ENCODE results near the gene PACRG. TPM values are rescaled to one million over a fixed set of nuclear protein-coding genes. Genes with fewer than 3 reads are reported as not detected.

PACRG gene
- polyA plus RNA-seq, 2 of the 4 experiments (the other 2 are of a cell fraction), result 0.14 to 0.30 TPM

- CTCF ChIA-PET, result interaction anchor here (0.6 kb wide), 1 partner anchor 201 kb away, joined by 3 read pairs; no protein-coding TSS in a partner anchor
Observed at GRCh38 chr6:162899148-162899547, 171.4 kb downstream of the PACRG start.

GRCh38 chr6:162900503-162900902, 172.7 kb downstream of the PACRG start:
- CTCF ChIA-PET, result no interaction called here
- no peak for ATAC-seq
- FAIRE-seq, result no peak

More at GRCh38 chr6:162899148-162899547, 171.4 kb downstream of the PACRG start:
- Histone ChIP-seq H3K27ac (no peak overlapping the region), H3K4me1 (no peaks in the 10 kb centered on the region), H3K9me3 (no peaks in the 10 kb centered on the region), H3K4me2 (no peak overlapping the region), H3K4me3 (no peak overlapping the region)
- POLR2A ChIA-PET, result no interaction called here
- WGBS (ENCODE audit: missing lambda C conversion rate), result 31% methylated on average over 5 of the region's 8 CpGs
- ATAC-seq (no peak), FAIRE-seq (no peak), DNase-seq (ENCODE audit: low read depth in 1 of 2, low spot score in 1 of 2) (no peak)
- TF ChIP-seq NR3C1 (IDR thresholded peaks at IDR 0.05) (no peak), RCOR1 (IDR thresholded peaks at IDR 0.05; ENCODE audit: low read depth, low read length) (no peak), RAD21 (conservative IDR thresholded peaks at IDR 0.05 in 1 of 2, IDR thresholded peaks at IDR 0.05 in 1 of 2) (no peak), CBX2 (IDR thresholded peaks at IDR 0.05; ENCODE audit: borderline replicate concordance, low read depth) (no peak), PBX3 (IDR thresholded peaks at IDR 0.05) (no peak), HOXA7 (CRISPR knock-in tag; IDR thresholded peaks at IDR 0.05) (no peak), EP300 (IDR thresholded peaks at IDR 0.05) (no peak), JUN (IDR thresholded peaks at IDR 0.05) (no peak), CTCF (IDR thresholded peaks at IDR 0.05) (no peak), KDM1A (IDR thresholded peaks at IDR 0.05; ENCODE audit: low read depth) (no peak), USF2 (IDR thresholded peaks at IDR 0.05) (no peak), ZFP36 (IDR thresholded peaks at IDR 0.05; ENCODE audit: borderline replicate concordance, partially characterized antibody) (no peak), MAX (IDR thresholded peaks at IDR 0.05) (no peak), E2F6 (IDR thresholded peaks at IDR 0.05; ENCODE audit: borderline replicate concordance, low read depth) (no peak), TP53 (CRISPR knock-in tag; IDR thresholded peaks at IDR 0.05) (no peak)

More at GRCh38 chr6:162900503-162900902, 172.7 kb downstream of the PACRG start:
- Histone ChIP-seq H3K27ac (no peak overlapping the region), H3K4me3 (no peak overlapping the region), H3K4me2 (no peak overlapping the region), H3K9me3 (no peaks in the 10 kb centered on the region), H3K4me1 (no peaks in the 10 kb centered on the region)
- POLR2A ChIA-PET, result no interaction called here
- 45% methylated on average over 10 of the region's 10 CpGs for WGBS (ENCODE audit: missing lambda C conversion rate)
- TF ChIP-seq MAZ (IDR thresholded peaks at IDR 0.05; ENCODE audit: borderline replicate concordance, low read depth, low read length), result no peak
- TF ChIP-seq KDM5A (IDR thresholded peaks at IDR 0.05), result no peak
- no peak for TF ChIP-seq MAX (IDR thresholded peaks at IDR 0.05)
- TF ChIP-seq ZSCAN20 (CRISPR knock-in tag; IDR thresholded peaks at IDR 0.05), result no peak
- TF ChIP-seq SREBF2 (IDR thresholded peaks at IDR 0.05), result no peak
- TF ChIP-seq CBX2 (IDR thresholded peaks at IDR 0.05; ENCODE audit: borderline replicate concordance, low read depth), result no peak
- no peak for TF ChIP-seq NFE2L2 (conservative IDR thresholded peaks at IDR 0.05; ENCODE audit: low read length)
- no peak for TF ChIP-seq PHF8 (IDR thresholded peaks at IDR 0.05; ENCODE audit: borderline replicate concordance, low read depth)
- TF ChIP-seq JUNB (IDR thresholded peaks at IDR 0.05), result no peak
- TF ChIP-seq HOXB5 (CRISPR knock-in tag; IDR thresholded peaks at IDR 0.05), result no peak
- TF ChIP-seq RCOR1 (IDR thresholded peaks at IDR 0.05; ENCODE audit: low read depth, low read length), result no peak
- no peak for TF ChIP-seq E2F6 (IDR thresholded peaks at IDR 0.05; ENCODE audit: borderline replicate concordance, low read depth)
- TF ChIP-seq ZNF302 (CRISPR knock-in tag; IDR thresholded peaks at IDR 0.05), result no peak
- TF ChIP-seq POLR2A (IDR thresholded peaks at IDR 0.05; ENCODE audit: low read length), result no peak
- no peak for DNase-seq (ENCODE audit: low read depth in 1 of 2, low spot score in 1 of 2)
